ENCODE data around the gene MYLK4.

GRCh38 chr6:2739335-2739734, 11.4 kb downstream of the MYLK4 start:
- TF ChIP-seq CTCF (IDR thresholded peaks at IDR 0.05) = no peak
- TF ChIP-seq POLR2A (IDR thresholded peaks at IDR 0.05) = no peak
- no peak for TF ChIP-seq EP300 (IDR thresholded peaks at IDR 0.05; ENCODE audit: low read depth)
- no peak for TF ChIP-seq POLR2AphosphoS5 (IDR thresholded peaks at IDR 0.05)

Measured in transverse colon (tissue), 4 donors.